PC-3 (cell line): ENCODE results near the gene IQCE.

Experiments used
- CTCF ChIP-seq: fragments of 300-600 bp; sonication (generic); conservative IDR thresholded peaks from 2 replicates; pipeline ENCODE4 v1.5.1; 2017; ENCODE audit warnings: antibody characterized with exemption, low read depth, mild to moderate bottlenecking, low read length
- EZH2phosphoT487 ChIP-seq: fragments of 300-600 bp; sonication (generic); IDR thresholded peaks from 2 replicates; pipeline ENCODE4 v1.6.1; 2018; ENCODE audit warnings: mild to moderate bottlenecking, antibody characterized with exemption, low read length, borderline replicate concordance

- TF ChIP-seq CTCF (no peak), EZH2phosphoT487 (no peak)
Measured at GRCh38 chr7:2570021-2570420, 11.2 kb downstream of the IQCE start.
